Lung microvascular endothelial cell (primary cell): Measurements from ENCODE around the gene SHC1. TPM values are rescaled to one million over a fixed set of nuclear protein-coding genes. Genes with fewer than 3 reads are reported as not detected.

Experiments
- DNase-seq, 2 donors: peaks; one replicate each; pipeline versions ENCODE4 v3.0.0 to v3.0.0-alpha.2; 2010; ENCODE audit warnings: low read depth in 2 of 2
- total RNA-seq: library from RNA; depleted of rRNA; stranded (reverse); fragments of >200 nt; gene quantifications from 2 replicates; pipeline ENCODE4 v1.2.1, GENCODE V29; 2014

Gene SHC1
- total RNA-seq, 1 donor from 2014 or later = 321 TPM

DNA sequence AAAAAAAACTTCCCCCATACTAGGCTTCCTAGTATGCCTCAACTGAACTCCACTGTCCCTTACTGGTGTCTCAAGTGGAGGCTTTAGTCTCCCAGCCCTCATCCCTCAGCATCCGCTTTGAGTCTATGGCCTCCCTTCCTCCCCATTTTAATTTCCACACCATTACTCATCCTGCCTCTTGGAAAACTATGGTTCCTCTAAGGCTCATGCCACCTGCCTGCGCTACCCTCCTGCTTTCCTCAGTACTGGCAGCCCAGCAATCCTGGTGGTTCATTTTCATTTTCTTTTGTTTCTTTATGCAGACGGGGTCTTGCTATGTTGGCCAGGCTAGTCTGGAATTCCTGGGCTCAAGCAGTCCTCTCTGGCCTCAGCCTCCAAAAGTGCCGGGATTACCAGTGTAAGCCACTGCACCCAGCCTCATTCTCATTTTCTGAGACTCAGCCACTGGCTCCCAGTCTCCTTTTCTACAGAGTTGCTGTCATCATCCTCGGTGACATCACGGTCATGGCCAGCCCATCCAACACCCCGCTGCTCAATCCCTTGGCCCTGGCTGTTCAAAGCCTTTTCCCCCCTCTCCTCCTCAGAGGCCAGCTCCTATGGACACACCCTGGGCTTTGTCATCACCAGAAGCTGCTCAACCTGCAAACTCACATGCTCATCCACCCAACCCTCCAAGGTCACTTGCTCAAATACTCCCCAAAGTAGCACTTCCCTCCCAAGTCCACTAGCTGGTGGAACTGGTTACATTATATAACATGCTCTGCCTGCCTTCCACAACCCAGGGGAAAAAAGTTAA lies 31.7 kb downstream of the SHC1 start:
- DNase-seq = no peak

DNA sequence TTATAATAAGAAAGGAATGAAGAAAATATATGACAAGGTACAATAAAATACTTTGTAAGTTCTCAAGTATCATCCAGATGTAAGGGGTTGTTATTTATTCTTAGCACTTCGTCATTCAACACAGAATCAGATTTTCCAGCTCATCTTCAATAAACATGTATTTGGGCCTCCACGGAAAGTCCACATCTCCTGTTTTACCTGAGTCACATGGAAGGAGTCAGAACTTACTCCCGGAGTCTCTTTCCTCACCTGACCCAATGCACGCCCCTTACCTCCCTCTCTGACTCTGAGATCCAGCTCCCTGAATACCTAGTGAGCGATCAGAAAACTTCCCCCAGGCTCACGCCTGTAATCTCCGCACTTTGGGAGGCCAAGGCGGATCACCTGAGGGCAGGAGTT lies 32.6 kb downstream of the SHC1 start:
- no peak for DNase-seq

- peak; percentile 97 for DNase-seq
These were observed 33.2 kb downstream of the SHC1 start for GRCh38 chr1:154937085-154937987.

- peak; percentile 97 for DNase-seq
These were observed 33.9 kb downstream of the SHC1 start, which contains the start of gene PMVK for GRCh38 chr1:154936555-154937084. PMVK (minus strand) TSS chr1:154936719; CDS start chr1:154936685, 34 bp downstream.

- DNase-seq = no peak
These were observed 34.6 kb downstream of the SHC1 start for GRCh38 chr1:154935749-154936554.

GRCh38 chr1:154934358-154934948 lies 36.1 kb downstream of the SHC1 start:
- DNase-seq = no peak

GRCh38 chr1:154931940-154932487 lies 38.5 kb downstream of the SHC1 start:
- no peak for DNase-seq

DNA sequence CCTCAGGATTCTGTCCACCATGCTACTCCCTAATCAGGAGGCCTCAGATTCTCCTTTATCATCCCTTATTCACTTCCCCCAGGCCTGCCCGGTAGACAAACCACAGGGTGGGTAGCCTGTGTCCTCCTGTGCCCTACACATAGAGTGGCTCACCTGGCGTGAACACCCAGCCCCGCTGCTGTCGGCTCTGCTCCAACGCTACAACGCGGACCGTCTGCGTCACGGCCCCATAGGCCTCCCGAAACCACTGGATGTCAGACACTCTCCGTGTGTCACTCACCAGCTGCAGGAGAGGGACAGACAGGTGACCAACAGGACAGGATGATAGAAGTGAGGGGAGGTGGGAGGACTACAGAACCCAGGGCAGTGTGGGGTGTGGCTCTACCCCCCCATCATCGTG lies 44.3 kb downstream of the SHC1 start:
- DNase-seq = no peak

GRCh38 chr1:154925335-154926170 lies 45.0 kb downstream of the SHC1 start:
- DNase-seq = no peak

DNA sequence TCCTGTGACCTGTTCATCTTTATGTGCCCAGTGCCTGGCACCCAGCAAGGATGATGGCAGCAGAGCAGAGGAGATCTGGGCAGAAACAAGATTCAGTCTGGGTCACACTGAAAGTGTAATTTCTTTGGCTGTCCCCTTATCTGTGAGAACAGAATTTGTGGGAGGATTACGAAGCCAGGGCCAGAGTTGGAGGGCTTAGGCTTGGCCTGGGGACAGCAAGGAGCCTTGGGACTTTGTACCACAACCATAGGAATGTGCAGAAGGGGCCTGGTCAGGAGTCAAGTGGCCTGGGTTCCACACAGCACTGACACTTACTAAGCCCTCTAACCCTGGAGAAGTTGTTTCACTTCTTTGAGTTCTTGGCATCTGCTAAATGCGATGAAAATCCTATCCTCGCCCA lies 46.9 kb downstream of the SHC1 start:
- DNase-seq = no peak

GRCh38 chr1:154913273-154913672 lies 57.3 kb downstream of the SHC1 start:
- no peak for DNase-seq

DNA sequence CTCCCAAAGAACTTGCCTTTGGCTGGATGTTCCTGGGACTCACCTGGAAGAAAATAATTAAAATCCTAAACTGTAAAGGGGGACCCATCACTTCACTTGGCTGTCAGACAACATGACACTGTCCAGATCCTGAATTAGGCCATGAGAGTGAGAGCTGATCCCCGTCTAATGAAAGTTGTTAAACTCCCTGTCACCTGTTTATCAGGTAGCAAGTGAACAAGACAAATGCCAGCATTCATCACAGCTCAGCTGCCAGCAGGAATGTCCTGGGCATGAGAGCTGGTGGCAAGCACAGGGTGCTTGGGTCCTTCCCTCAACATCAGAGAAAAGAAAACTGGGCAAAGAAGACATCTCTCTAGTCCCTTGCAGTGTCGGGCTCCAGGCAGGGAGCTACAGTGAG lies 57.8 kb downstream of the SHC1 start:
- no peak for DNase-seq

Other genes starting within 250 kb of the SHC1 start
- gene KCNN3, start 100.5 kb downstream of the SHC1 start, total RNA-seq = 0.87 and 0.99 TPM in 2 replicates
- gene PMVK, start 34.0 kb downstream of the SHC1 start, total RNA-seq = 7.6 and 13.9 TPM in 2 replicates
- gene PBXIP1, start 14.6 kb downstream of the SHC1 start, total RNA-seq = 83.9 and 85.2 TPM in 2 replicates
- 20.5 and 42.5 TPM in 2 replicates for gene PYGO2, start 9.0 kb downstream of the SHC1 start, total RNA-seq
- 30.4 and 54.5 TPM in 2 replicates for gene CKS1B, start 3.9 kb upstream of the SHC1 start, total RNA-seq
- 18.3 and 24.2 TPM in 2 replicates for gene FLAD1, start 12.6 kb upstream of the SHC1 start, total RNA-seq
- 0.40 and 0.44 TPM in 2 replicates for gene LENEP, start 22.8 kb upstream of the SHC1 start, total RNA-seq
- 7.4 and 10.3 TPM in 2 replicates for gene ZBTB7B, start 32.1 kb upstream of the SHC1 start, total RNA-seq
- gene DCST2, start 63.0 kb upstream of the SHC1 start, total RNA-seq = 0.20 TPM in 1 of 2 replicates, not detected in the other
- not detected in 2 replicates for gene DCST1, start 63.1 kb upstream of the SHC1 start, total RNA-seq
- 82.5 and 197 TPM in 2 replicates for gene ADAM15, start 80.6 kb upstream of the SHC1 start, total RNA-seq
- 13.5 and 15.1 TPM in 2 replicates for gene EFNA4, start 93.0 kb upstream of the SHC1 start, total RNA-seq
- 0.79 and 1.3 TPM in 2 replicates for gene EFNA3, start 108.1 kb upstream of the SHC1 start, total RNA-seq
- gene EFNA1, start 157.1 kb upstream of the SHC1 start, total RNA-seq = 127 and 129 TPM in 2 replicates
- 36.9 and 41.8 TPM in 2 replicates for gene SLC50A1, start 165.1 kb upstream of the SHC1 start, total RNA-seq
- gene DPM3, start 169.8 kb upstream of the SHC1 start, total RNA-seq = 25.5 and 34.9 TPM in 2 replicates
- gene KRTCAP2, start 202.6 kb upstream of the SHC1 start, total RNA-seq = 169 and 232 TPM in 2 replicates
- 1.2 and 2.4 TPM in 2 replicates for gene TRIM46, start 203.1 kb upstream of the SHC1 start, total RNA-seq
- 7.9 and 9.2 TPM in 2 replicates for gene THBS3, start 237.2 kb upstream of the SHC1 start, total RNA-seq
- gene MTX1, start 237.9 kb upstream of the SHC1 start, total RNA-seq = 28.8 and 31.6 TPM in 2 replicates